ENCODE measurements around the gene PTPRK.

DNA sequence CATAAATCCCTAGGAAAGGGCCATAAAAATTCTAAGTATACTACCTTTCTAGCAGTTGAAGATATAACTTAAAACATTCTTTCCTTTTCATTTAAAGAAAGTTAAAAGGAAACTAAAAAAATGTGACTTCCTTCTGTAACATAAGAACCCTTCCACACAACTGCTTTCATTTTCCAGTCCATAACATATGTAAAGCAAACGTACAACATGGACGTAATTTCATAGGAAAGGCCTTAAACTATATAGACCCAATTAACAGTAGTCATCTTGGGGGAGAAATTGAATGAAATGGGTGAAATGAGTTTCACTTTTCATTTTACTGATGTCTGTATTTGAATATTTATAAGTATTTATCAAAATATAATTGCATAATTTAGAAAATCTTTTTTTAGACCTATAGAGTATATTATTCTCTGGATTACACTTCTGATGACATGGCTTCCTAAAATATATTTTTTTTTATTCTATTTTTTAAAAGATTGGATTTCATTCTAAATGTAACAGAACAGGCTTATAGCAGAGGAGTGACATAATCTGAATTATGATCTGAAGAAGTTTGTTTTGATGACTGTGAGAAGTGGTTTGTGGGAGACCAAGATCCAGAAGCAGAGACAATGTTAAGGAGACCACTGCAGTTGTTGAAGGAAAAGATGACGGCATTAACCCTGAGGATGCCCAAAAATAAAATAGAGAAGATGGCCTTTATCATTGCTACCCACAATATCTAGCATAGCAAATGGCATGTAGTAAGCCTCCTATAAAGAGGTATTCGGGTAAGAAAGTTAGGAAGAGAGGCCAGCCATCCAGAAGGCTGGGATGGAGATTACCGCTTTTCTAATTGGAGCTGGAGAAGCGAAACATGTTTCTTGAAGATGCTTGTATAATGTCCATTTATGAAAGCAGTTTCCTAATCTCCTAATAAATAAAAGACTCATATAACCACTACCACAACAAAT lies 260.4 kb downstream of the PTPRK start:
- no peak for TF ChIP-seq EZH2 (IDR thresholded peaks at IDR 0.05; ENCODE audit: low read length, missing control alignments)
- TF ChIP-seq, protein P1, sequence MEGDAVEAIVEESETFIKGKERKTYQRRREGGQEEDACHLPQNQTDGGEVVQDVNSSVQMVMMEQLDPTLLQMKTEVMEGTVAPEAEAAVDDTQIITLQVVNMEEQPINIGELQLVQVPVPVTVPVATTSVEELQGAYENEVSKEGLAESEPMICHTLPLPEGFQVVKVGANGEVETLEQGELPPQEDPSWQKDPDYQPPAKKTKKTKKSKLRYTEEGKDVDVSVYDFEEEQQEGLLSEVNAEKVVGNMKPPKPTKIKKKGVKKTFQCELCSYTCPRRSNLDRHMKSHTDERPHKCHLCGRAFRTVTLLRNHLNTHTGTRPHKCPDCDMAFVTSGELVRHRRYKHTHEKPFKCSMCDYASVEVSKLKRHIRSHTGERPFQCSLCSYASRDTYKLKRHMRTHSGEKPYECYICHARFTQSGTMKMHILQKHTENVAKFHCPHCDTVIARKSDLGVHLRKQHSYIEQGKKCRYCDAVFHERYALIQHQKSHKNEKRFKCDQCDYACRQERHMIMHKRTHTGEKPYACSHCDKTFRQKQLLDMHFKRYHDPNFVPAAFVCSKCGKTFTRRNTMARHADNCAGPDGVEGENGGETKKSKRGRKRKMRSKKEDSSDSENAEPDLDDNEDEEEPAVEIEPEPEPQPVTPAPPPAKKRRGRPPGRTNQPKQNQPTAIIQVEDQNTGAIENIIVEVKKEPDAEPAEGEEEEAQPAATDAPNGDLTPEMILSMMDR (conservative IDR thresholded peaks at IDR 0.05 in 1 of 2, IDR thresholded peaks at IDR 0.05 in 1 of 2; ENCODE audit: low read depth in 1 of 2, low read length in 2 of 2) = no peak

All from fibroblast of lung (primary cell).